ENCODE data around the gene POC5.
A peak's percentile ranks its signal among the peaks of the same experiment; 100 is the strongest.

DNA sequence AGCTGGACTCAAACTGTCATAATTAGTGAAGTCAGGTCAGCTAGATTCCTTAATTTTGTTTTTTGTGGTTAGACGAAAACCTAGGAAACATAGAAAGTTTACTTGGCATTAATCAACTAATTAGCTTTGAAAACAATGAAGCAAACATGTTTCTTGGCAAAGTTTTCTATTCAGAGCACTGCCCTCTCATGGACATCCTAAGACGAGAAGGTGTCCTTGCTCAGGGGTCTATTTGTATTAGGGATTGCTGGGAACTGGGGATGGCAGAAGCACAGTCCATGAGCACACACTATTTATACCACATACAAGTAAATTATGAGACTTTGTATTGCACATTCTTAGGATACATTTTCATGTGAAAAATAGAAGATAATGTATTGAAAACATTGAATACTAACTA is 49.7 kb downstream of the POC5 start:
- TF ChIP-seq, protein P1, sequence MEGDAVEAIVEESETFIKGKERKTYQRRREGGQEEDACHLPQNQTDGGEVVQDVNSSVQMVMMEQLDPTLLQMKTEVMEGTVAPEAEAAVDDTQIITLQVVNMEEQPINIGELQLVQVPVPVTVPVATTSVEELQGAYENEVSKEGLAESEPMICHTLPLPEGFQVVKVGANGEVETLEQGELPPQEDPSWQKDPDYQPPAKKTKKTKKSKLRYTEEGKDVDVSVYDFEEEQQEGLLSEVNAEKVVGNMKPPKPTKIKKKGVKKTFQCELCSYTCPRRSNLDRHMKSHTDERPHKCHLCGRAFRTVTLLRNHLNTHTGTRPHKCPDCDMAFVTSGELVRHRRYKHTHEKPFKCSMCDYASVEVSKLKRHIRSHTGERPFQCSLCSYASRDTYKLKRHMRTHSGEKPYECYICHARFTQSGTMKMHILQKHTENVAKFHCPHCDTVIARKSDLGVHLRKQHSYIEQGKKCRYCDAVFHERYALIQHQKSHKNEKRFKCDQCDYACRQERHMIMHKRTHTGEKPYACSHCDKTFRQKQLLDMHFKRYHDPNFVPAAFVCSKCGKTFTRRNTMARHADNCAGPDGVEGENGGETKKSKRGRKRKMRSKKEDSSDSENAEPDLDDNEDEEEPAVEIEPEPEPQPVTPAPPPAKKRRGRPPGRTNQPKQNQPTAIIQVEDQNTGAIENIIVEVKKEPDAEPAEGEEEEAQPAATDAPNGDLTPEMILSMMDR (IDR thresholded peaks at IDR 0.05; ENCODE audit: borderline replicate concordance, extremely low read depth, low read length, poor library complexity, severe bottlenecking) = peak; percentile 27
- no peak for TF ChIP-seq EZH2 (IDR thresholded peaks at IDR 0.05; ENCODE audit: borderline replicate concordance, low read depth, low read length, severe bottlenecking)

All from DND-41 (cell line).